HuH-7 (cell line): ENCODE measurements around the gene CBX2.
"Not testable (repeated sequence)": the region's sequence is repeated elsewhere in the genome, so short reads cannot be mapped to it uniquely, and the experiment has no call there.

Source experiments
- DNase-seq: peaks from one replicate; pipeline ENCODE4 v3.0.0; 2011; ENCODE audit warnings: low spot score

The CBX2 gene

DNA sequence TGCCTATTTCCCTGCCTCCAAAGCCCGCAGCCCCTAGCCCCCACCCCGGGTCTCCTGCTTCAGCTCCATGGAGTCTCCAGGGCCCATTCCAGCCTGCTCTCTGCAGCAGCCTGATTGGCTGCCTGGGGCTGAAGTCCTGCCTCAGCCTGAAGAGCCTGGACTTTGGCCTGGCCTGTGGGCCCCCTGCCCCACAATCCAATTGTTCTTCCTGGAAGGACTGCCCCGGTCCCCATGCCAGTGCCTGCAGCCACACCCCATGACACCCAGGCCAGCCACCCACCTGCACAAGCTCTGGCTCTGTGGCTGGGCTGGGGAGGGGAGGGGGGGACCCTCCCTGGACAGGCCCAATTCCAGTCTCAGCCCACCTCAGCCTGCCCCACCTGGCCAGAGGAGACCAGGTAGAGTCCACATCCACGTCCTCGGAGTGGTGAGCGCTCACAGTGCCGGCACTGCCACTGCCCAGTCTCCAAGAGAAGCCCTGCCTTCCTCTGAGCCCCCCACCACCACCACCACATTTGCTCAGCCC is 34.9 kb upstream of the CBX2 start:
- peak; percentile 95 for DNase-seq

DNA sequence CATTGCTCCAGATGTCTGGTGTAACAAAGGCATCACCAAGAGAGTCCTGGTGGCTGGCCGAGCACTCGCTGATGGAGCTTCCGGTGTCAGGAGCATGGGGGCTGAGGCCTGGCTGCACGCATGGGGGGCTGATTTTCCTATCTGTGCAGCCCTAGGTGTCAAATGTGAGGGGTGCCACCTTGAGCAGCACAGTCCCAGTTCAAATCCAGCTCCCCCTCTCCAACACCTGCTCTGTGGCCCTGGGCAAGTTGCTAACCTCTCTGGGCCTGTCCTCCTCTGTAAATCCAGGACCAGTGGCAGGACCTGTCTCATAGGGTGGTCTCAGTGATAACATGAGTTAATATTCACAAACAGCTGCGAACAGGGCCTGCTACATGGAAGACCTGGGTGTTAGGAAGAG is 34.3 kb upstream of the CBX2 start:
- DNase-seq = no peak

DNA sequence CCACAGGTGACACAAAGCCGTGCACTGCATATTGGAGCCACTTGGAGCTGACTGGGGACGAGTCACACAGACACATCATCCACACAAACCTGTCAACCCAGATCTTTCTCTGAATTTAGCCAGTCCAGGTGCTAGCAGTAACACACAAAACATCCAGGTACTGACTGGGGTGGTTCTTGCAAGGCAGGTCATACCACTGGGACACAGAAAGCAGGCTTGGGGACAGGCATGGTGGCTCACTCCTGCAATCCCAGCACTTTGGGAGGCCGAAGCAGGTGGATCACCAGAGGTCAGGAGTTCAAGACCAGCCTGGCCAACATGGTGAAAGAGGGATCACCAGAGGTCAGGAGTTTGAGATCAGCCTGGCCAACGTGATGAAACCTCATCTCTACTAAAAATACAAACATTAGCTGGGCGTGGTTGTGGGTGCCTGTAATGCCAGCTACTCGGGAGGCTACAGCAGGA is 32.3 kb upstream of the CBX2 start:
- DNase-seq = no peak

DNA sequence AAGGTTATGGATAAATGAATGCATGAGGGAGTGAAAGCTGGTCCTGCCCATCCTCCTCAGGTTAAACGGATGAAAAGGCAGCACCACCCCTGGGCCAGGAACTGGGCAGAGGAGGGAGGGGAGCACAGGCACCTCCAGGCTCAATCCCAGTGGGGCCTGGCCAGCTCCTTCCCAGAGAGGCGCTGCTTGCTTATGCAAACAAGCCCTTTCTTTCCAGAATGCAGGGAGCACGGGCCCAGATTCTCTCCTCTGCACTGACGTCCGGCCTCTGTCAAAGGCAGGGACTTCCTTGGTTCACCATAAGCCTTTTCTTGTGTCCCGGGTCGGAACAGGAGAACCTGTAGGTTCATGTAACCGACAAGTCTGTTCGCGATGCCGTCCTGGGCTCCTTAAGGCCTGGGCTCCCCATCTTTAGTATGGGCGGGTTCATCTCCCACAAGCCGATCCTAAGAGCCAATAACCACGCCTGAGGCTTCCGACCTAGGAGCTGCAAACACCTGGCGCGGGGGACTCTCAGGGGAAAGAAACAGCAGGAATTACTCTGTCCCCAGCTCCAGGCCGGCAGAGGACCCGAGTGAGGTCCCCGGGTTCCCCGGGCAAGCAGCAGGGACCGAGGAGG is 30.9 kb upstream of the CBX2 start:
- DNase-seq = no peak

DNA sequence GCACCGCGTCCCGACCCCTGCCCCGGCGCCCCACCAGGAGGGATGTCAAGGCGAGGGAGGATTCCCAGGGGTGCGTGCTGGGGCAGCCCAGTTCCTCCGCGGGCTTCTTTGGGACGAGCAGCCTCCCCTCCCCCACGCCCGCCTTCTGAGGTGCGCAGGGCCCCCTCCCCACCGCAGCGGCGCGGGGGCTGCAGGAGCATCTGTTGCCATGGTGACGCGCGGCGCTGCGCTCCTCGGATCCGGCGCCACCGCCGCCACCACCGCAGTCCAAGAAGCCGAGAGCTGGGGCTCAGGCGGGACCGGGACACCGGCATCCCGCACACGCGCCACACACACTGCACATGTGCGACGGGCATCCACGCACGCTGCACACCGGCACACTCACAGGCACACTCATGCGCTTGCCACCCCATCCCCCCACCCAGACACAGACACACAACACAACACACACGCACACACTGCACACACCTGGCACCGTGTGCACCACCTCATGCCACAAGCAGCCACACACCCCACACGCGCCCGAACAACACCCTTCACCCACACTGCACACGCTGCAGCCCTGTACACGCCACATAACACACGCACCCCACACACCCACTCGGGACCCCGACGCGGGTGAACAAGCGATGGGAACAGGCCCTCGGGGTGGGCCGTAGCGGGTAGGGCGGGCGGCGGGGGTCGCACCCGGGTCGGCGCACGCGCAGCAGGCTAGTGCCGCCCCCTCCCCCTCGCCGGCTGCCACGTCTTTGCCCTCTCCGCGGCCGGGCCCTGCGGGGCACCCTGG is 30.2 kb upstream of the CBX2 start:
- DNase-seq = no peak

DNA sequence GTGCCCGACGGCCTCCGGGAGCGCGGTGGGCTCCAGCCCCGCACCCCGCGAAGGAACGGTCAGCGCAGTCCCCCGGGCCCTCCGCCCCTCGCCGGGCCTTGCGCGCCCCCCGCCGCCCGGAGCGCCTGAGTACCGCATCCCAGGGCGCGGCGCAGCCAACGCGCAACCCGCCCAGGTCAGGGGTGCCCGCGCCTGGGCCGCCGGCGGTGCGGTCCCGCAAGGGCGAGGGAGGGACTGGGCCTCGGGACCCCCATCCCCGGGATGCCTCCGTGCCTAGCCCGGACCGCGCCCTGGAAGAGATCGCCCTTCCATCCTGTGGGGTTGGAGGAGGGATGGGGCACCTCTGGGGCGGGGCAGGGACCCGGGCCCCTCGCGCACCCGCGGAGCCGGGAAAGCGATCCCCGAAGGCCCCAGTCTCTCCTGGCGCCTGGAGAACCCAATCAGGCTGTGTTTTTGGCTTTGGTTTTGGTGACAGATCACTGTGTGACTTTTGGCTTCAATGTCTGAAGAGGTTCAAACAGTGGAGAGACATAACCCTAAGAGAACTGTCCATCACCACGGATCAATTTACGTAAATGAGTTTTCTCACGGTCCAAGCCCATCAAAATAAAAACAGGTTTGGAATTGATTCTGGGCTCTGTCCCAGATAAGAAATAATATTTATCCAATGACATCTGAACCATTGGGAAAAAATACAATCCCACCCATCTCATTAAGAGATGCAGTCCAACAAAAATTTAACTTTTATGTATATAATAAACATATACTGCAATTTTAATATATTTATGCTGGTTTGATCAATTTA is 29.5 kb upstream of the CBX2 start:
- DNase-seq = no peak

DNA sequence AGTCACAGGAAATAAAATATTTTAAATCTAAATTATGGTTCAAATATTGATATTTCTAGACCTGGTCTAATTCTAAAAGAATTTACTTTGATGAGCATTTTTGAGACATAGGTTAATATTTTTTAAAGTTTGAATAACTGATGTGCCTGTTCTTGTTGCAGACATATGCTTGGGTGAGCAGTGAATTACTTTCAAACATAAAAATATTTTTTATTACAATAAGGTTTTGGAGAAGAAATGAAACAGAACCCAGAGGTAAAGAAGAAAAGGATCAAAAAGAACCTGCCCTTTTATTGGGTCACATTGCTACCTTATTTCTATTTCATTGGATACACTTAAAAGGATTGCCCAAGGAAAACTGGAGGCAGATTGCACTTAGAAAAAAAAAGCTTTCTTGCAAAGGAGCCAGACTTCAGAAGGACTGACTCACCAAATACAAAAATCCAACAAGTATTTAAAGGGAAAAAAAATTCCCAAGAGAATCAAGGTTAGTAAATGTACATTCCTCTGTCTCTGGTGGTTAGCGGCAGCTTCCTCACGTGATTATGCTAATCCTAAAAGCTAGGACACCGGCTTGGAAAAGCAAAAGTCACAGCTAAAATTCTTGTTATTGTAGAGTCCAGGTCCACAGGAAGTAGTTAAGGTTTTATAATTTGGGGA is 28.7 kb upstream of the CBX2 start:
- no peak for DNase-seq

DNA sequence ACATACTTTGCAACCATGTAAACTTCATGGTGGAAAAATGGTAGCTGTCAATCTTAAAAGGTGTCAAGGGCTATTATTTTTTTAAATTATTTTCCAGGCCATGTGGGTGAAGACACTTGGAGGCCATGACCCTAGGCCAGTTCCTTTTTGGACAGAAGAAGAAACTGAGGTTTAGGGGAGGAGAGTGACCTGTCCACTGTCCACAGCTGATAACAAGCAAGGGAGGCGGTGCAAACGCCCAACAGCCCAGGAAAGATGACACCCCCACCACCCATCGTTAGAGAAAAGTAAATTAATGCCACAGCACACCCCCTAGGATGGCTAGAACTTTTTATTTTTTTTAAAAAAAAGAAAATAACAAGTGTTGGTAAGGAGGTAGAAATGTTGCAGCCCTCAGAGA is 28.0 kb upstream of the CBX2 start:
- DNase-seq = no peak

DNA sequence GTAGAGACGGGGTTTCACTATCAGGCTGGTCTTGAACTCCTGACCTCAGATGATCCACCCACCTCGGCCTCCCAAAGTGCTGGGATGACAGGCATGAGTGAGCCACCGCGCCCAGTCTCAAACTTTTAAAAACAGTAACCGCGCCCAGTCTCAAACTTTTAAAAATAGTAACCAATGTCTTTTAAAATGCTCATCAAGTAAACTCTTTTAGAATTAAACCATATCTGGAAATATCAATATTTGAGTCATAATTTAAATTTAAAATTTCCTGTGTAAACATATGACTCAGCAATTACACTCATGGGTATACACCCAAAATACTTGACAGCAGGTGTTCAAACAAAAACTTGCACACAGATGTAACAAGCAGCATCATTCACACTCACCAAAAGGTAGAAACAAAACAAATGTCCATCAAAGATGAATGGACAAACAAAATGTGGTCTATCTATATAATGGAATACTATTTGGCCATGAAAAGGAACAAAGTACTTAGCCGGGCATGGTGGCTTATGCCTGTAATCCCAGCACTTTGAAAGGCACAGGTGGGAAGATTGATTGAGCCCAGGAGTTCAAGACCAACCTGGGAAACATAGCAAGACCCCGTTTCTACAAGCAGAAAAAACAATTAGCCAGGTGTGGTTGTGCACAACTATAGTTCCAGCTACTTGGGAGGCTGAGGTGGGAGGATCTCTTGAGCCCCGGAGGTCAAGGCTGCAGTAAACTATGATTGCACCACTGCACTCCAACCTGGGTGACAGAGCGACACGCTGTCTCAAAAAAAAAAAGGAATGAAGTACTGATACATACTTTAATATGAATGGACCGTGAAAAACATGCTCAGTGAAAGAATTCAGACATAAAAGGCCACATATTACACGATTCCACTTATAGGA is 27.1 kb upstream of the CBX2 start:
- DNase-seq = no peak

DNA sequence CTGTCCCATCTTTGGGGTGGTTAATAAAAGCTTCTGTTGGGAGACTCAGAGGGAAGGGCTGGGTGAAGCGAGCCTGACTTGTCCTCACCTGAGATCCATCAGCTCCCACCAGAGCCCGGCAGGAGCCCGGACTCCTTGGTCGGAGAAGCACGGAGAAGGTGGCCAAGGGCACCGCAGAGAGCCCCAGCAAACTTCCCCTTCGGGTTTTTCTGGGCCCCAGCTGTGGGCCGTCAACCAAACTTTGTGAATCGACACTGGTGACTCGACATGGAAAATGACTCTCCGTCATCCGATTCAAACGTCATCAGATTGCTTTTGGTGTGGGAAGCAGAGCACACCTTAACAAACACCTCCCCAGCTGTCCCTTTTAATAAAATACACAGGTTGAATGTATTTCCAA is 25.8 kb upstream of the CBX2 start:
- no peak for DNase-seq

DNA sequence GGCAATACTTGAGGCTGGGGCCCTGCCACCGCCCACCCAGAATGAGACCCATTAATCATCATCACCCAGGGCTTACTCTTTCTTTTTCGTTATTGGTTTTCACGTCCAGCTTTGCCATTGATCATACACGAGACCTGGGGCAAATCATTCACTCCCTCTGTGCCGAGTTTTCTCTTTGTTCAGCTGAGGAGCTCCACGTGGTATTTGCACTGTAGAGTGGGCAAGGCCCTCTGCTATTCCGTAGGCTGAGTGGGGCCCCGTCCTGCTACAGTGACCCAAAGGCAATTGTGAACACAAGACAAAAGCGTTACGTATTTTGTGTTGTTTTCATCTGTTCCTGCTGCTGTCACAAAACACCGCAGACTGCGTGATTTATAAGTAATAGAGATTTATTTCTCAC is 23.6 kb upstream of the CBX2 start:
- DNase-seq = no peak

DNA sequence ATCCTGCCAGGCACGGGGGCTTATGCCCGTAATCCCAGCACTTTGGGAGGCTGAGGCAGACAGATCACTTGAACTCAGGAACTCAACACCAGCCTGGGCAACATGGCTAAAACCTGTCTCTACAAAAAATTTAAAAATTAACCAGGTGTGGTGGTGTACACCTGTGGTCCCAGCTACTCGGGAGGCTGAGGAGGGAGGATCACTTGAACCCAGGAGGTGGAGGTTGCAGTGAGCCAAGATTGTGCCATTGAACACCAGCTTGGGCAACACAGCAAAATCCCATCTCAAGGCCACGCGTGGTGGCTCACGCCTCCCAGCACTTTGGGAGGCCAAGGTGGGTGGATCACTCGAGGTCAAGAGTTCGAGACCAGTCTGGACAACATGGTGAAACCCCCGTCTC is 23.0 kb upstream of the CBX2 start:
- DNase-seq = not testable (repeated sequence)

DNA sequence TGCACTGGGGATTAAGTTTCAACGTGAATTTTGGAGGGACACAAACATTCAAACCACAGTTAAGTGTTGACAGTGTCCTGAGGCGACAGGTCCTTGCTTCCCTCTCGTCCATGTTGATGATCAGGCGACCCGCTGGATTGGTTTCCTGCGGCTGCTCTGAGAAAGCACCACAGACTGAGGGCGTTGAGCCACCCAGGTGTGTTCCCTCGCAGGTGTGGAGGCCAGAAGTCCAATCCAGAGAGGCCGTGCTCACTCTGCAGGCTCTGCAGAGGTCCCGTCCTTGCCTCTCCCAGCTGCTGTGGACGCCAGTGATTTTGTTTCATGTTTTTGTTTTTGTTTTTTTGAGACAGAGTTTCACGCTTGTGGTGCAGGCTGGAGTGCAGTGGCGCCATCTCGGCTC is 22.4 kb upstream of the CBX2 start:
- no peak for DNase-seq

DNA sequence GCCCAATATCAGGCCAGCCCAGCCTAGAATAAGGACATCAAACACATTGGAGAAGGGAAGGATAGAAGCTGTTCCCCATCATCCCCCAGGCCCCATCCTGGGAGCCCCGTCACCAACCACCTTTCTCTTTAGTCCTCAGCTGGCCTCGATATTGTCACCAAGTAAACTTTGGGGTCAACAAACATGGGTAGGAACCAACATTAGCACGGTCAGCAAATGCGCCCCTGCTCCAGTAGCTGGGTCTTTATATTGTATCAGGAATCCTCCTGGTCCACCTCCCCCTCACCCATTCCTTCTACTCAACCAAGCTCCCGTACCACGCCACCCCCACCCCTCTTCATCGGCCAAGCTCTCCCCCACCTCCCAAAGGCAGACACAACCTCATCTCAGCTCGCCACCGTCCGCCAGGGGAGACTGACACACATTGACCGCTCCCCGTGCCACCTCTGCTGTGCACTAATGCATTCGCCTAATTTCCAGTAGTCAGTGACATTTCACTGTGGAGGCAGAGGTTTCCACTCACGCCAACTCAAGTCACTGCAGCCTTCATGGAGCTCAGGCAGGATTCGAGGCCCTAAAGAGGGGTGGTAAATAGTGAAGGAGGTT is 20.7 kb upstream of the CBX2 start:
- no peak for DNase-seq

DNA sequence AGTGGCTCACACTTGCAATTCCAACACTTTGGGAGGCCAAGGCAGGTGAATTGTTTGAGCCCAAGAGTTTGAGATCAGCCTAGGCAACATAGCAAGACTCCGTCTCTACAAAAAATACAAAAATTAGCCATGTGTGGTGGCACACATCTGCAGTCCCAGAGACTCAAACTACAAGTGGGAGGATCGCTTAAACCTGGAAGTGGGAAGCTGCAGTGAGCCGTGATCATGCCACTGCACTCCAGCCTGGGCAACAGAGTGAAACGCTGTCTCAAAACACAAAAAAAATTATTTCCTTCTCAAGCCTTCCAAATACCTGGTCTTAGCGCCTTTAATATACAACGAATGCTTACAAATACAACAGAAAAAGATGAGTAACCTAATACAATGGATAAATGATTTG is 19.7 kb upstream of the CBX2 start:
- no peak for DNase-seq

DNA sequence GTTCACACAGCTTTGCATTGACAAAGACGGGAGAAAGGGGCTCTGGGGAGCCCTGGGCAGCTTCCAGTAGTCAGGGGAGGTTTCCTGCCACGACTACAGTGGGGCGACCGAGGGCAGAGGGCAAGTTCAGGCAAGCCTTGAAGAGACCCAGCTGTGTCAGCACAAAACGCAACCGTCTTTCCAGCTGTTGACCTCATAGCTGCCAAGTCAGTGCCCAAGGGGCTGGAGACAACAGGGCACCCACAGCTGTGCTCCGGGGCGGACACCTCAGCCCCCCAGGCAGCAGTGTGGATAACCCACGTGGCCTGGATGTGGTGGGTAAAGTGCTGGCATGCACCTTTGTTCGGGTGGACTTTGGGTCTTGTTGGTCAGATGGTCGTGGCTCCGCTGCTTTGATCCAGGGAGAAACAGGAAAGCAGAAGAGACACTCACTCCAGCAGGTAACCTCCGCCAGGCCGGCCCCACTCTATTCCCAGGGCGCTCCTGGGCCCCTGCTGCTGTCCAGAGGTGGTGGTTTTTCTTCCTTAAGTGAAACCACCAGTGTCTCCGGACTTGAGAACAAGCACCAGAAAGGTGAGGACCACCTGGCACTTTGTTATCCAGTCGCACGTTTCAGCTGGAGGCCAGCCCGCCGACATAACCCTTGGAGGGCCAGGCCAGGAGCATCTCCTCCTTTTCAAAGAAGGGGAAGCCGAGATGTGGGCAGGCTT is 17.6 kb upstream of the CBX2 start:
- DNase-seq = no peak

DNA sequence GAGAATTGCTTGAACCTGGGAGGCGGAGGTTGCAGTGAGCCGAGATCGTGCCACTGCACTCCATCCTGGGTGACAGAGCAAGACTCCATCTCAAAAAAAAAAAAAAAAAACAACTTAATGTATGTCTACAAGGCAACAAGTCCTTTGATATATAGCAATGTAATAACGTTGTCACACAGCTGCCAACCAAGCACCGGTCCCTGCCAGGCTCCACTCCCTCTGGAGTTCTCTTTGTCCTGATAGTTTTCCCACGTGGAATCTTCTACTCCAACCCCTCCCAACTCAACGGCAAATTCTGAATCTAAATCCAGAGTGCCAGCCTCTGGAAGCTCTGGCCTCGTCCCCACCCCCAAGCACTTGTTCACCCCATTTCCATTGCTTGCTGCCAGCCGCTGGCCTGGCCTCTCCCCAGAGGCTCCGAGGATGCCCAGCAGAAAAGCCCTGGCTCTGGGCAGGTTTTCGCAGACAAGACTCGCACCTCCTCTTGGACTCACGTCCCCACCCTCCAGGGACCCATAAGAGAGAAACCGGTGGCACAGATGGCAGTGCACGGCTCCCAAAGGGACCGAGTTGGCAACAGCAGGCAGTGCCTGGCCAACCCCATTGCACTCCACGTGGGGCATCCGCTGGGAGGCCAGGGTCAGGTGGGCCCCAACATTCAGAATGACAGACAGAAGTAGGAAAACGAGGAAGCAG is 15.9 kb upstream of the CBX2 start:
- no peak for DNase-seq

DNA sequence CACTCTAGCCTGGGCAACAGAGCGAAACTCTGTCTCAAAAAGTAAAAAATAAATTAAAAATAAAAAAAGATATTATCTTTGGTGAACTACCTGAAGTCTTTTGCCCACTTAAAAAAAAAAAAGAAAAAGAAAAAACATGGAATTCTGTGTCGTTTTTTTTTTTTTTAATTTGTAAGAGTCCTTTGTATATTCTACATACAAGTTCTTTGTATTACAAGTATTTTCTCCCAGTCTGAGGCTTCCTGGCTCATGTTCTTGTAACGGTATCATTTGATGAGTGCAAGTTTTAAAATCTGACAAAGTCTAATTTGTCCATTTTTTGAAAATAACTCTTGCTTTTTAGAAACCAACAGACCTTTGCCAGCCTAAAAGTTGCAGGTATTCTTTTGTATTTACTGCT is 12.2 kb upstream of the CBX2 start:
- DNase-seq = no peak
